Measurements from ENCODE around the gene PRDM16.

DNA sequence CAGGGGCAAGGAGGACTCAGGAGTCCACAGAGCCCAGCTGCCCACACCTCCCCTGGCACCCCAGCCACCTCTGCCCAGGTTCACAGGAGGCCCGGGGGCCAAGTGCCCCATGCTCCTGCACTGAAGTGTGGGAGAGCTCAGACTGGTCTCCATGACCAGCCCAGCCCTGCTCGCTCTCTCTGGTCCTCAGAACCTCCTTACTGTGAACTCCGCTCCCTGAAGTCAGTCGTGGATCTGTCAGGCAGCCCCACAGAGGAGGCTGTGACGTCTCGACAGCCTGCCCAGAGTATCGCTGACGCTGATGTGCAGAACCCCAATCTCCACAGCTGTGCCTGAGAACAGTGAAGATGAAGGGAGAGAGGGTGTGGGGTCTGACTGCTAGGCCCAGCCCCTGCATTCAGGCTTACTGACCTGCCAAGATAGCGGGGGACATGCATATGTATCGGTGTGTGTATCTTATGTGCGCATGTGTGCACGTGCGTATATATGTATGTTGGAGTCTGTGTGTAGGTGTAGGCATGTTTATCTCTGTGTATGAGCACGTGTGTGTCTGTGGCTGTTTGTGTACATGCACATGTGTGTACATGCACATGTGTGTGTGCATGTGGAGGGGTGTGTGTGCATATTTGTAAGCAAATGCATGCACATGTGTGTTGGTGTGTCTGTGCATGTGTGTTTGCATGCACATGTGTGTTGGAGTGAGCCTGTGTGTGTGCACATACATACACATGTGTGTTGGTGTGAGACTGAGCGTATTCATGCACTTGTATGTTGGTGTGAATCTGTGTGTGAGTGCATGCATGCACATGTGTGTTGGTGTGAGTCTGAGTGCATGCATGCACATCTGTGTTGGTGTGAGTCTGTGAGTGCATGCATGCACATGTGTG lies 267.0 kb downstream of the PRDM16 start:
- TF ChIP-seq, protein P1, sequence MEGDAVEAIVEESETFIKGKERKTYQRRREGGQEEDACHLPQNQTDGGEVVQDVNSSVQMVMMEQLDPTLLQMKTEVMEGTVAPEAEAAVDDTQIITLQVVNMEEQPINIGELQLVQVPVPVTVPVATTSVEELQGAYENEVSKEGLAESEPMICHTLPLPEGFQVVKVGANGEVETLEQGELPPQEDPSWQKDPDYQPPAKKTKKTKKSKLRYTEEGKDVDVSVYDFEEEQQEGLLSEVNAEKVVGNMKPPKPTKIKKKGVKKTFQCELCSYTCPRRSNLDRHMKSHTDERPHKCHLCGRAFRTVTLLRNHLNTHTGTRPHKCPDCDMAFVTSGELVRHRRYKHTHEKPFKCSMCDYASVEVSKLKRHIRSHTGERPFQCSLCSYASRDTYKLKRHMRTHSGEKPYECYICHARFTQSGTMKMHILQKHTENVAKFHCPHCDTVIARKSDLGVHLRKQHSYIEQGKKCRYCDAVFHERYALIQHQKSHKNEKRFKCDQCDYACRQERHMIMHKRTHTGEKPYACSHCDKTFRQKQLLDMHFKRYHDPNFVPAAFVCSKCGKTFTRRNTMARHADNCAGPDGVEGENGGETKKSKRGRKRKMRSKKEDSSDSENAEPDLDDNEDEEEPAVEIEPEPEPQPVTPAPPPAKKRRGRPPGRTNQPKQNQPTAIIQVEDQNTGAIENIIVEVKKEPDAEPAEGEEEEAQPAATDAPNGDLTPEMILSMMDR (IDR thresholded peaks at IDR 0.05; ENCODE audit: low read length) = no peak
- TF ChIP-seq EZH2 (optimal IDR thresholded peaks at IDR 0.05; ENCODE audit: low read depth, low read length) = no peak
